SK-N-MC (cell line): ENCODE results near the gene SRRM5.
A peak's percentile ranks its signal among the peaks of the same experiment; 100 is the strongest.

Experiments
- DNase-seq: peaks from one replicate; pipeline ENCODE4 v3.0.0-alpha.2; 2011; ENCODE audit warnings: low read depth, low spot score
- H3K27ac ChIP-seq: fragments of 200-600 bp; sonication (generic); 2 replicates; pipeline ENCODE4 v1.5.1; 2016; ENCODE audit warnings: mixed run types
- H3K36me3 ChIP-seq: fragments of 200-600 bp; sonication (generic); 2 replicates; pipeline ENCODE4 v1.6.1; 2017; ENCODE audit warnings: antibody characterized with exemption, low read length, mixed read lengths; ENCODE audit not compliant: insufficient read depth
- H3K4me3 ChIP-seq: fragments of 200-600 bp; sonication (generic); 2 replicates; pipeline ENCODE4 v1.5.1; 2016
- H3K9ac ChIP-seq: fragments of 200-600 bp; sonication (generic); 2 replicates; pipeline ENCODE4 v1.8.0; 2017; ENCODE audit warnings: mixed run types, mixed read lengths; ENCODE audit not compliant: insufficient read length
- H3K9me3 ChIP-seq: fragments of 200-600 bp; sonication (generic); 2 replicates; pipeline ENCODE4 v1.6.1; 2017; ENCODE audit warnings: low read depth, mild to moderate bottlenecking, antibody characterized with exemption, low read length, moderate library complexity, mixed read lengths
- EZH2 ChIP-seq: fragments of 200-600 bp; sonication (generic); IDR thresholded peaks from one replicate; pipeline ENCODE4 v1.6.1; 2017; ENCODE audit warnings: antibody characterized with exemption
- FOXP2 ChIP-seq: optimal IDR thresholded peaks from 2 replicates; pipeline ENCODE3; 2011; ENCODE audit warnings: mild to moderate bottlenecking, moderate library complexity; ENCODE audit not compliant: insufficient read depth; ENCODE audit errors: extremely low read length, control extremely low read depth
- POLR2AphosphoS5 ChIP-seq: IDR thresholded peaks from 2 replicates; pipeline ENCODE4 v1.6.1; 2012; ENCODE audit warnings: mild to moderate bottlenecking, low read depth, low read length, borderline replicate concordance

Gene SRRM5

GRCh38 chr19:43605875-43606568 is 5.9 kb upstream of the SRRM5 start:
- TF ChIP-seq EZH2 (no peak), POLR2AphosphoS5 (no peak), FOXP2 (no peak)
- Histone ChIP-seq H3K4me3 (no peak overlapping the region), H3K36me3 (peaks cover 19% of the 10 kb centered on the region; the same call in 1 of the 2 replicates), H3K27ac (no peak overlapping the region), H3K9me3 (no peaks in the 10 kb centered on the region), H3K9ac (no peak overlapping the region)
- DNase-seq = no peak

GRCh38 chr19:43606569-43607229 is 5.2 kb upstream of the SRRM5 start:
- no peak for TF ChIP-seq FOXP2
- TF ChIP-seq EZH2 = no peak
- no peak for TF ChIP-seq POLR2AphosphoS5

GRCh38 chr19:43607238-43608205 is 4.4 kb upstream of the SRRM5 start:
- Histone ChIP-seq H3K4me3 (no peak overlapping the region), H3K9me3 (no peaks in the 10 kb centered on the region), H3K36me3 (peaks cover 24% of the 10 kb centered on the region; the same call in 1 of the 2 replicates), H3K9ac (no peak overlapping the region), H3K27ac (no peak overlapping the region)
- no peak for DNase-seq
- TF ChIP-seq FOXP2 = no peak
- no peak for TF ChIP-seq EZH2
- no peak for TF ChIP-seq POLR2AphosphoS5

More at GRCh38 chr19:43606569-43607229, 5.2 kb upstream of the SRRM5 start:
- Histone ChIP-seq H3K9me3 (no peaks in the 10 kb centered on the region), H3K4me3 (no peak overlapping the region), H3K9ac (no peak overlapping the region), H3K36me3 (peaks cover 16% of the 10 kb centered on the region; the same call in 1 of the 2 replicates), H3K27ac (no peak overlapping the region)
- no peak for DNase-seq

GRCh38 chr19:43609872-43610271 is 2.0 kb upstream of the SRRM5 start:
- no peaks in the 10 kb centered on the region for H3K9me3 ChIP-seq
- peaks cover 34% of the 10 kb centered on the region; the same call in 1 of the 2 replicates for H3K36me3 ChIP-seq
- H3K4me3 ChIP-seq = no peak overlapping the region
- TF ChIP-seq EZH2 = no peak
- no peak for TF ChIP-seq FOXP2
- TF ChIP-seq POLR2AphosphoS5 = no peak
- no peak overlapping the region for H3K9ac ChIP-seq
- no peak for DNase-seq
- no peak overlapping the region for H3K27ac ChIP-seq

DNA sequence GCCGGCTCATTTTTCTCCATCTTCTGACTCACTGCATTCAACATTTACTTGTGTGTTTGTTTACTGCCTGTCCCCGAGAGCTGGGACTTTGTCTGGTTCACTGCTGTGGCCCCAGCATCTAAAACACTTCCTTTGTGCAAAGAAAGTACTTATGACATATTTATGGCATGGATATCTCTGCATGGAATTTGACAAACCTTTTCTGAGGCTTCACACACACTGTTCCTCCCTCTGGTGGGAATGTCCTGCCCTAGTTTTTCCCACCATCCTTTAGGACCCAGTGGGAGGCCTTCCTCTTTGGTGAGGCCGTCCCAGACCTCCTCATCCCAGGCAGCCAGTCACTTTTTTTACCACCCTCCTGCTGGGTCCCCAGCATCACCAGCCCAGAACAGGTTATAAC is 1.4 kb upstream of the SRRM5 start:
- Histone ChIP-seq H3K9me3 (no peaks in the 10 kb centered on the region), H3K36me3 (peaks cover 34% of the 10 kb centered on the region; the same call in 1 of the 2 replicates), H3K9ac (no peak overlapping the region), H3K27ac (0 out of 2 replicates have a peak overlapping the region, but pooled peaks have one; percentile 31), H3K4me3 (no peak overlapping the region)
- TF ChIP-seq POLR2AphosphoS5 = no peak
- no peak for TF ChIP-seq EZH2
- no peak for TF ChIP-seq FOXP2
- no peak for DNase-seq

DNA sequence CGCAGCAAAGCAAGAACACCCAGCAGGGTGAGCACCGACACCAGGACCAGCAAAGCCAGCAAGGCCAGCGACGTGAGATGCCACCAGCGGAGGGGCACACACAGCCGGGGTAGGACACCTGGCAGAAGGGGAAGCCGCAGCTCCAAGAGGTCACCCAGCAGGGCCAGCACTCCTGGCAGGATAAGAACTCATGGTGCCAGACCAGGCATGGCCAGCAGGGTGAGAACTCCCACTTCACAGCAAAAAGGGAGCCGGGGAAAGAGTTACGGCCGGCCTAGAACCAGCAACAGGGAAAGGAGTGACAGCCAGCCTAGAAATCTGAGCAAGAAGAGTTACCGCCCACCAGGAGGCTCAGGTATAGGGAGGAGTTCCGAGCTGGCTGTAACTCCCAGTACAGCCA is 486 bp downstream of the SRRM5 start:
- H3K9me3 ChIP-seq = no peaks in the 10 kb centered on the region
- no peak for DNase-seq
- no peak overlapping the region for H3K27ac ChIP-seq
- TF ChIP-seq EZH2 = no peak
- no peak for TF ChIP-seq POLR2AphosphoS5
- no peak for TF ChIP-seq FOXP2
- no peak overlapping the region for H3K9ac ChIP-seq
- H3K4me3 ChIP-seq = no peak overlapping the region
- H3K36me3 ChIP-seq = peaks cover 28% of the 10 kb centered on the region; the same call in 1 of the 2 replicates

DNA sequence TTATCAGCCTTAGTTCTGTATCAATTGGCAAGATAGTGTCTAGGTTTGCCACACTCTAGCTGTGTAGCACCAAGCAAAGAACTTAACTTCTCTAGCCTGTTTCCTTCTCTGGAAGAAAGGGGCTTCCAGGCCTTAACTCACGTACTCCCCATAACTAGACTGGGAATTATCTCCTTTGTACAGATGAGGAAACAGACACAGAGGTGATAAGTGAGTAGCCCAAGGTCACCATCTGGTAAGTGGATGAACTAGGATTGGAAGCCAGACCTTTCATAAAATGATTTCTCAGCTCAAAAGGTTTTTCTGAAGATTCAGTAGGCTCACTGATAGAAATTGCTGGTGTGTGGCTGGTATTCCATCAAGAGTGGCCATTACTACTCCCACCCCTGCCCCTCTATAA is 4.4 kb downstream of the SRRM5 start:
- DNase-seq = no peak
- Histone ChIP-seq H3K4me3 (no peak overlapping the region), H3K36me3 (peaks cover 21% of the 10 kb centered on the region; the same call in 1 of the 2 replicates), H3K27ac (peak overlapping the region; percentile 6; the same call in 1 of the 2 replicates), H3K9ac (no peak overlapping the region), H3K9me3 (no peaks in the 10 kb centered on the region)
- TF ChIP-seq FOXP2 = no peak
- no peak for TF ChIP-seq POLR2AphosphoS5
- TF ChIP-seq EZH2 = no peak
